ENCODE measurements around the gene CHMP6.

Gene CHMP6

GRCh38 chr17:80956321-80957190 is 35.1 kb upstream of the CHMP6 start:
- in situ Hi-C loops (cut with MboI; ENCODE audit: low sequenced_read_pairs) = no loop called here

- in situ Hi-C loops (cut with MboI; ENCODE audit: low sequenced_read_pairs) = no loop called here
Measured at GRCh38 chr17:80957461-80957941, 34.1 kb upstream of the CHMP6 start.

GRCh38 chr17:80959330-80960036 is 32.2 kb upstream of the CHMP6 start:
- in situ Hi-C loops (cut with MboI; ENCODE audit: low sequenced_read_pairs) = no loop called here

GRCh38 chr17:80960037-80960796 is 31.4 kb upstream of the CHMP6 start:
- in situ Hi-C loops (cut with MboI; ENCODE audit: low sequenced_read_pairs) = no loop called here

GRCh38 chr17:80960797-80961452 is 30.7 kb upstream of the CHMP6 start:
- in situ Hi-C loops (cut with MboI; ENCODE audit: low sequenced_read_pairs) = no loop called here

GRCh38 chr17:80961541-80962330 is 29.9 kb upstream of the CHMP6 start:
- in situ Hi-C loops (cut with MboI; ENCODE audit: low sequenced_read_pairs) = no loop called here

GRCh38 chr17:80962356-80963329 is 29.0 kb upstream of the CHMP6 start:
- in situ Hi-C loops (cut with MboI; ENCODE audit: low sequenced_read_pairs) = no loop called here

- in situ Hi-C loops (cut with MboI; ENCODE audit: low sequenced_read_pairs) = no loop called here
Measured at GRCh38 chr17:80963812-80964543, 27.7 kb upstream of the CHMP6 start.

- in situ Hi-C loops (cut with MboI; ENCODE audit: low sequenced_read_pairs) = no loop called here
Measured at GRCh38 chr17:80964544-80964856, 27.1 kb upstream of the CHMP6 start.

GRCh38 chr17:80964859-80965580 is 26.6 kb upstream of the CHMP6 start:
- in situ Hi-C loops (cut with MboI; ENCODE audit: low sequenced_read_pairs) = no loop called here

- in situ Hi-C loops (cut with MboI; ENCODE audit: low sequenced_read_pairs) = no loop called here
Measured at GRCh38 chr17:80965606-80966005, 26.0 kb upstream of the CHMP6 start.

GRCh38 chr17:80967404-80967872 is 24.2 kb upstream of the CHMP6 start:
- in situ Hi-C loops (cut with MboI; ENCODE audit: low sequenced_read_pairs) = no loop called here

- in situ Hi-C loops (cut with MboI; ENCODE audit: low sequenced_read_pairs) = no loop called here
Measured at GRCh38 chr17:80968602-80969029, 23.0 kb upstream of the CHMP6 start.

- in situ Hi-C loops (cut with MboI; ENCODE audit: low sequenced_read_pairs) = no loop called here
Measured at GRCh38 chr17:80969030-80969673, 22.5 kb upstream of the CHMP6 start.

GRCh38 chr17:80969674-80970043 is 22.0 kb upstream of the CHMP6 start:
- in situ Hi-C loops (cut with MboI; ENCODE audit: low sequenced_read_pairs) = no loop called here

- in situ Hi-C loops (cut with MboI; ENCODE audit: low sequenced_read_pairs) = no loop called here
Measured at GRCh38 chr17:80970044-80970761, 21.4 kb upstream of the CHMP6 start.
